KOPT-K1 (cell line): ENCODE data around the gene PCDH9.
"Not testable (repeated sequence)": the region's sequence is repeated elsewhere in the genome, so short reads cannot be mapped to it uniquely, and the experiment has no call there.

Experiments used
- H3K27ac ChIP-seq: fragments of 200-600 bp; sonication (generic); 2 replicates; pipeline ENCODE4 v1.5.1; 2016; ENCODE audit warnings: antibody characterized with exemption, mild to moderate bottlenecking, low read depth, low read length; ENCODE audit not compliant: poor library complexity, severe bottlenecking
- H3K36me3 ChIP-seq: fragments of 200-600 bp; sonication (generic); 2 replicates; pipeline ENCODE4 v1.5.1; 2017; ENCODE audit warnings: antibody characterized with exemption, mild to moderate bottlenecking, low read length, moderate library complexity; ENCODE audit not compliant: insufficient read depth
- H3K9me3 ChIP-seq: fragments of 200-600 bp; sonication (generic); 2 replicates; pipeline ENCODE4 v1.5.1; 2017; ENCODE audit warnings: antibody characterized with exemption, low read length, mild to moderate bottlenecking; ENCODE audit not compliant: insufficient read depth, poor library complexity, severe bottlenecking

Gene PCDH9

DNA sequence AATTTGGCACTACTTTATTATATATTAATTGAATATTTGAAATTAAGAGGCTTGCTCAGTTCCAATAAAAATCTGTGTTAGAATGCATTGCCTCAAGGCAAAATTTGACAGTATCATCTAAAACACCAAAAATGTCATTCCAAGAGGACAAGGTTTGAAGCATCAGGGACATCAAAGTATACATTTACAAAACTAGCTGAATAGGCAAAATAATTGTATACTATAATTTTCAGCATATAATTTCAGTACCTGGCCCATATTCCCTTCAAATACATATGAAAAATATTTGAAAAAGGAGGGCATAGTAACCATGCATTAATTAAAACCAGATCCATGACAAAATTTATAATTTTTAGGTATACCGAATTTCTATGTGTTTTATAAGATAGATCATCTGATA, 963.8 kb downstream of the PCDH9 start:
- H3K36me3 ChIP-seq: no peaks in the 10 kb centered on the region
- H3K9me3 ChIP-seq: no peaks in the 10 kb centered on the region
- no peak overlapping the region for H3K27ac ChIP-seq

DNA sequence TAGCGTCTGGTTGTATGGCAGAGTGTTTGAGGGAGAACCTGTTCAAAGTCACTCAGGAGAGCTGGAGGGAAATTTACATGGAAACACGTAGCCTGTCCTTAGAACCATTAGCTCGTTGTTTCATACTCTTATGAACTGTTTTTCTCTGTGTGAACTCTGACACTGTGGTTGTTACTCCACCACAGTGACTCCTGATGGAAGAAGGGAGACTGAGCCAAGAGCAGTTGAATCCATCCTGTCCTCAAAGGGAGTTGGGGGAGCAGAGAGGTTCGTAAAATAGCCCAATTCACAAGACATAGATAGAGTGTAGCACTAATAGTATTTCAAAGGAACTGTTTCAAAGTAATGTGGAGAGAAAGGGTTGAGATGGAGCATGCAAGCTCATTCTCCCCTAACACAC, 964.8 kb downstream of the PCDH9 start:
- Histone ChIP-seq H3K27ac (no peak overlapping the region), H3K9me3 (no peaks in the 10 kb centered on the region), H3K36me3 (no peaks in the 10 kb centered on the region)

DNA sequence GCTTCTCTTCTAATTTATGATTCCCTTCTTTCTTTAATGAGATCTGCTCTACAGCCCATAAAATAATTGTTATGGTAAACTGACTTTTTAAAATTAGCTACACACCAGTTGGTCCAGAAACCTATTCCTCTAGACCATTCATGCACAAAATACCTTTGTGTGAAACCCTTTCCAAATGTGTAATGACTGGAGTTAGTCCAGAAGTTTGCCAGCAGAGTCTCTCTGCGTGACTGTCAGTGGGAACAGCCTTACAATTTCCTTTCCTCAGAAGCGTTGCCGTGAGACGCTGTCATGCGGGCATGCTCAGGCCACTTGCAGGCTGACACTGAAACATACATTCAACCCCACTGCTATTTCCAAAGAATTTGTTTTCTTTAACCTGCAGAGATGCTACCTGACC, 965.2 kb downstream of the PCDH9 start:
- no peaks in the 10 kb centered on the region for H3K9me3 ChIP-seq
- no peaks in the 10 kb centered on the region for H3K36me3 ChIP-seq
- H3K27ac ChIP-seq: no peak overlapping the region

DNA sequence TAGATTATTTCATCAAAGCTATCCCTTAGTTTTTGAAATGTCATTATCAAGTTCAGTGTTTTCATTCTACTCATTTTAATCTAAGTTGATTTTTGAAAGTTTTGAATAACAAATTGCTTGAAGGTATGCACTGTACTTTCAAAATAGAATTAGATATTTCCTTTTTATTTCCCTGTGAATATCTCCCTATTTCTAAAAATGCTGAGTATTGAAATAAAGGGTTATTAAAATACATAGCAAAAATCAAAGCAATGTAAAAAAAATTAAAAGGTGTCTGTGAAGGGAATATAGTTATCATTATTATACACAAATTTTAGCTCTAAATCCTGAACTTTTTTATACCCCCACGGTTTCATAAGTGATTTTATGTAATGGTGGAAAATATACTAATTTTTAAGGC, 967.8 kb downstream of the PCDH9 start:
- no peaks in the 10 kb centered on the region for H3K36me3 ChIP-seq
- H3K27ac ChIP-seq: no peak overlapping the region
- no peaks in the 10 kb centered on the region for H3K9me3 ChIP-seq

DNA sequence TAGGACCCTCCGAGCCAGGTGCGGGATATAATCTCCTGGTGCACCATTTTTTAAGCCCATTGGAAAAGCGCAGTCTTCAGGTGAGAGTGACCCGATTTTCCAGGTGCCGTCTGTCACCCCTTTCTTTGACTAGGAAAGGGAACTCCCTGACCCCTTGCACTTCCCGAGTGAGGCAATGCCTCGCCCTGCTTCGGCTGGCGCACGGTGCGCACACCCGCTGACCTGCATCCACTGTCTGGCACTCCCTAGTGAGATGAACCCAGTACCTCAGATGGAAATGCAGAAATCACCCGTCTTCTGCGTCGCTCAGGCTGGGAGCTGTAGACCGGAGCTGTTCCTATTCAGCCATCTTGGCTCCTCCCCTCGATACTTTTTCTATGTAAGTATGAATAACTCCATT, 970.7 kb downstream of the PCDH9 start:
- not testable (repeated sequence) for H3K27ac ChIP-seq, H3K36me3 ChIP-seq, H3K9me3 ChIP-seq
